GM23338 (cell line): ENCODE results near the gene GUCA1C. TPM values are rescaled to one million over a fixed set of nuclear protein-coding genes. Genes with fewer than 3 reads are reported as not detected.

Experiments
- ATAC-seq: fragments of 200-7000 bp; cut with Tn5 transposase; 3 replicates; pipeline ENCODE4 v1.9.1; 2020
- DNase-seq: peaks from one replicate; pipeline ENCODE4 v3.0.0-alpha.2; 2015; ENCODE audit warnings: low spot score
- H2AFZ ChIP-seq: fragments of 200-600 bp; sonication (generic); 2 replicates; pipeline ENCODE4 v1.8.0; 2016; ENCODE audit warnings: antibody characterized with exemption, mild to moderate bottlenecking, moderate library complexity
- H3F3A ChIP-seq: fragments of 200-600 bp; sonication (generic); replicated peaks from 2 replicates; pipeline ENCODE4 v1.8.0; 2017; ENCODE audit warnings: antibody characterized with exemption, mixed run types, low read depth
- H3K27ac ChIP-seq: fragments of 200-600 bp; sonication (generic); 2 replicates; pipeline ENCODE4 v1.6.1; 2016; ENCODE audit warnings: low read depth
- H3K27me3 ChIP-seq: fragments of 200-600 bp; sonication (generic); 2 replicates; pipeline ENCODE4 v1.8.0; 2016; ENCODE audit warnings: mild to moderate bottlenecking, mixed run types, moderate library complexity; ENCODE audit not compliant: insufficient read depth
- H3K36me3 ChIP-seq: fragments of 200-600 bp; sonication (generic); 2 replicates; pipeline ENCODE4 v1.8.0; 2016; ENCODE audit warnings: mild to moderate bottlenecking; ENCODE audit not compliant: insufficient read depth
- H3K4me1 ChIP-seq: fragments of 200-600 bp; sonication (generic); 2 replicates; pipeline ENCODE4 v1.8.0; 2016; ENCODE audit warnings: mild to moderate bottlenecking, moderate library complexity; ENCODE audit not compliant: insufficient read depth
- H3K4me2 ChIP-seq: fragments of 200-600 bp; sonication (generic); 2 replicates; pipeline ENCODE4 v1.7.1; 2017; ENCODE audit warnings: mixed run types
- H3K4me3 ChIP-seq: fragments of 200-600 bp; sonication (generic); 2 replicates; pipeline ENCODE4 v1.6.1; 2016; ENCODE audit warnings: mixed run types
- H3K79me2 ChIP-seq: fragments of 200-600 bp; sonication (generic); replicated peaks from 2 replicates; pipeline ENCODE4 v1.8.0; 2017; ENCODE audit warnings: mild to moderate bottlenecking; ENCODE audit not compliant: insufficient read depth
- H3K9me2 ChIP-seq: fragments of 200-600 bp; sonication (generic); 2 replicates; pipeline ENCODE4 v1.8.0; 2017; ENCODE audit not compliant: insufficient read depth
- H4K20me1 ChIP-seq: fragments of 200-600 bp; sonication (generic); replicated peaks from 2 replicates; pipeline ENCODE4 v1.8.0; 2017; ENCODE audit warnings: mild to moderate bottlenecking; ENCODE audit not compliant: insufficient read depth
- H3K27ac Mint-ChIP-seq: 2 replicates; pipeline ENCODE4 v1.8.0; 2020; ENCODE audit warnings: inconsistent platforms, mild to moderate bottlenecking, moderate library complexity, mixed read lengths
- H3K27me3 Mint-ChIP-seq: 3 replicates; pipeline ENCODE4 v1.8.0; 2022; ENCODE audit warnings: low read depth, mild to moderate bottlenecking, moderate library complexity, mixed read lengths, inconsistent platforms; ENCODE audit not compliant: insufficient read depth, poor library complexity
- H3K36me3 Mint-ChIP-seq: 3 replicates; pipeline ENCODE4 v1.8.0; 2021; ENCODE audit warnings: low read depth, mild to moderate bottlenecking, inconsistent platforms, moderate library complexity, mixed read lengths
- H3K4me1 Mint-ChIP-seq: 3 replicates; pipeline ENCODE4 v1.8.0; 2020; ENCODE audit warnings: mild to moderate bottlenecking, inconsistent platforms, mixed read lengths
- H3K4me3 Mint-ChIP-seq: 3 replicates; pipeline ENCODE4 v1.8.0; 2021; ENCODE audit warnings: moderate library complexity, mild to moderate bottlenecking, inconsistent platforms, mixed read lengths
- H3K9me3 Mint-ChIP-seq: 3 replicates; pipeline ENCODE4 v1.8.0; 2020; ENCODE audit warnings: moderate library complexity, mild to moderate bottlenecking, inconsistent platforms, mixed read lengths
- CREB1 ChIP-seq: fragments of 250-450 bp; sonication (Bioruptor Pico); IDR thresholded peaks from 2 replicates; pipeline ENCODE4 v1.5.0; 2020; ENCODE audit warnings: low read depth, mild to moderate bottlenecking, moderate library complexity
- CTCF ChIP-seq, 2 experiments: fragments of 200-600 bp in 1 of 2; sonication (generic) in 1 of 2; conservative IDR thresholded peaks; 2 replicates each; pipeline versions ENCODE4 v1.5.1 to v1.6.1; 2016 to 2017; ENCODE audit warnings: antibody characterized with exemption in 2 of 2, low read depth in 2 of 2, mild to moderate bottlenecking in 2 of 2, moderate library complexity in 1 of 2
- ETS1 ChIP-seq: IDR thresholded peaks from 2 replicates; pipeline ENCODE4 v1.6.1; 2016; ENCODE audit warnings: antibody characterized with exemption
- EZH2 ChIP-seq: fragments of 200-600 bp; sonication (generic); IDR thresholded peaks from one replicate; pipeline ENCODE4 v1.8.0; 2017; ENCODE audit warnings: antibody characterized with exemption, mild to moderate bottlenecking, low read depth; ENCODE audit not compliant: unreplicated experiment
- EZH2phosphoT487 ChIP-seq: fragments of 200-600 bp; sonication (generic); IDR thresholded peaks from one replicate; pipeline ENCODE4 v1.8.1; 2018; ENCODE audit warnings: antibody characterized with exemption; ENCODE audit not compliant: unreplicated experiment
- JUNB ChIP-seq: IDR thresholded peaks from one replicate; pipeline ENCODE4 v1.6.1; 2016; ENCODE audit warnings: antibody characterized with exemption; ENCODE audit not compliant: unreplicated experiment
- NANOG ChIP-seq: IDR thresholded peaks from 2 replicates; pipeline ENCODE4 v1.6.1; 2016; ENCODE audit warnings: antibody characterized with exemption, borderline replicate concordance
- POLR2AphosphoS5 ChIP-seq: IDR thresholded peaks from 2 replicates; pipeline ENCODE4 v1.6.1; 2016; ENCODE audit warnings: antibody characterized with exemption, low read depth
- STAT1 ChIP-seq: IDR thresholded peaks from one replicate; pipeline ENCODE4 v1.6.1; 2016; ENCODE audit warnings: antibody characterized with exemption; ENCODE audit not compliant: unreplicated experiment
- ZNF114 ChIP-seq: fragments of 250-450 bp; sonication (Bioruptor Pico); IDR thresholded peaks from 2 replicates; pipeline ENCODE4 v1.5.0; 2020; ENCODE audit warnings: mild to moderate bottlenecking, moderate library complexity
- ZNF331 ChIP-seq: fragments of 250-450 bp; sonication (Bioruptor Pico); IDR thresholded peaks from 2 replicates; pipeline ENCODE4 v1.5.0; 2020; ENCODE audit warnings: low read depth, mild to moderate bottlenecking, moderate library complexity
- polyA plus RNA-seq: library from polyadenylated mRNA; unstranded; fragments of >200 nt; fragmentation: Nextera tagmentation; extraction: Ambion mirVana; gene quantifications from 2 replicates; pipeline ENCODE4 v1.2.1, GENCODE V29; 2016
- total RNA-seq: library from RNA; depleted of rRNA; stranded (reverse); fragments of >200 nt; shearing (Covaris generic); gene quantifications from 2 replicates; pipeline ENCODE4 v1.2.3, GENCODE V29; 2014

GUCA1C gene
- total and polyA plus RNA-seq, 2 experiments from 2014 or later: not detected

GRCh38 chr3:108863799-108864135 is 89.9 kb downstream of the GUCA1C start:
- Histone ChIP-seq H3K4me3 (no peak overlapping the region), H3K4me1 (peaks cover 20% of the 10 kb centered on the region), H3K27ac (no peak overlapping the region), H3K9me2 (peaks cover 6% of the 10 kb centered on the region; the same call in 1 of the 2 replicates), H2AFZ (peak overlapping the region; percentile 85; the same call in 1 of the 2 replicates), H3K79me2 (no peaks in the 10 kb centered on the region), H3K27me3 (no peaks in the 10 kb centered on the region), H3F3A (no peaks in the 10 kb centered on the region), H4K20me1 (no peaks in the 10 kb centered on the region), H3K36me3 (no peaks in the 10 kb centered on the region), H3K4me2 (no peak overlapping the region)
- Mint-ChIP-seq H3K4me3 (no peak overlapping the region), H3K36me3 (peaks cover 3% of the 10 kb centered on the region; the same call in 1 of the 3 replicates), H3K4me1 (peaks cover 28% of the 10 kb centered on the region), H3K27me3 (no peaks in the 10 kb centered on the region), H3K27ac (no peak overlapping the region), H3K9me3 (peaks cover 3% of the 10 kb centered on the region; the same call in 1 of the 3 replicates)
- peak; percentile 29; the same call in 1 of the 3 replicates for ATAC-seq
- peak; percentile 8 for DNase-seq
- TF ChIP-seq EZH2phosphoT487: no peak
- TF ChIP-seq STAT1: no peak
- no peak for TF ChIP-seq EZH2
- no peak for TF ChIP-seq NANOG
- TF ChIP-seq ZNF331 (CRISPR knock-in tag): no peak
- TF ChIP-seq POLR2AphosphoS5: no peak

GRCh38 chr3:108862865-108863798 is 90.5 kb downstream of the GUCA1C start:
- Histone ChIP-seq H3K27ac (no peak overlapping the region), H3K27me3 (no peaks in the 10 kb centered on the region), H3K4me2 (no peak overlapping the region), H3K79me2 (no peaks in the 10 kb centered on the region), H3F3A (no peaks in the 10 kb centered on the region), H2AFZ (peak overlapping the region; percentile 85; the same call in 1 of the 2 replicates), H3K9me2 (peaks cover 6% of the 10 kb centered on the region; the same call in 1 of the 2 replicates), H3K4me1 (peaks cover 20% of the 10 kb centered on the region), H3K36me3 (no peaks in the 10 kb centered on the region), H4K20me1 (no peaks in the 10 kb centered on the region), H3K4me3 (no peak overlapping the region)
- DNase-seq (no peak), ATAC-seq (no peak)
- Mint-ChIP-seq H3K4me3 (no peak overlapping the region), H3K27me3 (no peaks in the 10 kb centered on the region), H3K27ac (no peak overlapping the region), H3K4me1 (peaks cover 28% of the 10 kb centered on the region), H3K9me3 (peaks cover 3% of the 10 kb centered on the region; the same call in 1 of the 3 replicates), H3K36me3 (peaks cover 3% of the 10 kb centered on the region; the same call in 1 of the 3 replicates)
- TF ChIP-seq ETS1: no peak
- TF ChIP-seq ZNF331 (CRISPR knock-in tag): no peak

- DNase-seq: peak; percentile 10
- Histone ChIP-seq H3K27ac (no peak overlapping the region), H3K4me2 (0 out of 2 replicates have a peak overlapping the region, but pooled peaks have one; percentile 13), H3K9me2 (peaks cover 6% of the 10 kb centered on the region; the same call in 1 of the 2 replicates), H3K27me3 (no peaks in the 10 kb centered on the region), H4K20me1 (no peaks in the 10 kb centered on the region), H2AFZ (no peak overlapping the region), H3F3A (no peaks in the 10 kb centered on the region), H3K79me2 (no peaks in the 10 kb centered on the region), H3K4me1 (peaks cover 20% of the 10 kb centered on the region), H3K4me3 (no peak overlapping the region), H3K36me3 (no peaks in the 10 kb centered on the region)
- ATAC-seq: no peak
- H3K27ac Mint-ChIP-seq: no peak overlapping the region
- H3K9me3 Mint-ChIP-seq: peaks cover 3% of the 10 kb centered on the region; the same call in 1 of the 3 replicates
- H3K4me3 Mint-ChIP-seq: no peak overlapping the region
- peaks cover 28% of the 10 kb centered on the region for H3K4me1 Mint-ChIP-seq
- no peaks in the 10 kb centered on the region for H3K27me3 Mint-ChIP-seq
- H3K36me3 Mint-ChIP-seq: peaks cover 3% of the 10 kb centered on the region; the same call in 1 of the 3 replicates
- no peak for TF ChIP-seq EZH2
- no peak for TF ChIP-seq ZNF114
- no peak for TF ChIP-seq JUNB
- TF ChIP-seq ETS1: no peak
- no peak for TF ChIP-seq CTCF (conservative IDR thresholded peaks at IDR 0.05; ENCODE audit: low read depth in 2 of 2)
- TF ChIP-seq POLR2AphosphoS5: no peak
- TF ChIP-seq CREB1: no peak
- TF ChIP-seq EZH2phosphoT487: no peak
Observed at GRCh38 chr3:108861401-108861800, 92.3 kb downstream of the GUCA1C start.
